Stimulated activated CD8-positive, alpha-beta memory T cell treated with anti-CD3 and anti-CD28 coated beads, Interleukin-15, amount 100 ng/mL, for 4 hours (primary cell): ENCODE results near the gene VEZT.

Source experiments
- DNase-seq, 2 donors: peaks; one replicate each; pipeline ENCODE4 v3.0.0-alpha.2; 2020; ENCODE audit warnings: low read depth in 2 of 2

Gene VEZT

DNA sequence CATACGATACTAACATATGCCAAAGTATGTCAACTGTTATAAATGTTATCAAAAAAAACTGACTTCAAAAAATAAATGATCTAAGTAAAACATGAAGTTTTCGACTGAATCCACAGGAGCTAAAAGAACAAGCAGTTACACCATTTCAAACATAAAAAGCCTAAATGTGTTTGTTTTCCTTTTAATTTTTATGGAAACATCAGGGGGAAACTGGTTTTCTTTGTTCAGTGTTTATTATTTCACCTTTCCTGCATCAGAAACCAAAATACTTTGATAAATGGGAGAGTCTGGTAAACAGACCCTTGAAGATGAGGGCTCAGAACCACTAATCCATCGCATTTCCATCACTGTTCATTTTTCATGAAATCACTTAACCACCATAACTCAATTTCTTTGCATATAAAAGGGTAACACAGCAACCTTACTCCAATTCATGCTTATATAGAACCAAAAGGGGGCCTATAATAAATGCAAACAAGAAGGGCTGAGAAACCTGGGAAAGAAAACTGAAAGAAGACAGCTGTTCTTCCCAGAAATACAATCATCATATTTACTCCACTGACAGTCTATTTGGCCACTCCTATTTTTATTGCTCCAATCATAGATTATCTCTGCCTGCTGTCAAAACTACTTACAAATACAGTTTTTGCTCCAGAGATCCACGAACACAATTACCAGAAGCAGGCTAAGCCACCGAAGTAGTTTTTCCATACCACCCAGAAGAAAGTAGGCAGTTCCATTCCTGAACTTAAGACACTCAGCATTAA, 17.3 kb upstream of the VEZT start:
- no peak for DNase-seq

- no peak for DNase-seq
Measured at GRCh38 chr12:95201056-95201670, 16.4 kb upstream of the VEZT start.

- no peak for DNase-seq
Measured at GRCh38 chr12:95202691-95203486, 14.7 kb upstream of the VEZT start.

GRCh38 chr12:95203487-95204030, 14.0 kb upstream of the VEZT start:
- no peak for DNase-seq

- no peak for DNase-seq
Measured at GRCh38 chr12:95204141-95204866, 13.3 kb upstream of the VEZT start.

GRCh38 chr12:95205016-95205624, 12.5 kb upstream of the VEZT start:
- DNase-seq: no peak

GRCh38 chr12:95205685-95206084, 11.9 kb upstream of the VEZT start:
- DNase-seq: no peak

- DNase-seq: no peak
Measured at GRCh38 chr12:95206916-95207315, 10.7 kb upstream of the VEZT start.

GRCh38 chr12:95207407-95207806, 10.2 kb upstream of the VEZT start:
- DNase-seq: no peak

- no peak for DNase-seq
Measured at GRCh38 chr12:95208678-95209077, 8.9 kb upstream of the VEZT start.

DNA sequence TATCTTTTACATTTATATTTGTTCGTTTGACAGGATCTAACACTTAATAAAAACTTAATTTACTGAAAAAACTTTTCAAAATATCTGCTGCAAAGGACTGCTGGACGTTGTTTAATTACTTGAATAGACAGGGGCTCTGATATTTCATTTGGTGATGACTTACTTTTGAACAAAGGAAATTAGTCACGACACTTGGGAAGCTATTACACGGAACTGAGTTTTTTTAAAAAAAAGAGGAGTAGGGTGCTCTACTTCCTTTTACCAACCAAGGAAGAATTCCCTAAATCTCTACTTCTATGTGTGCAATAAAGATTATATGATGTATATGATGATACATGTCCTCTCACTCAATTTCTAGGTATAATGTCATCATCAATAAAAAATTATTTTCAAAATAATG, 5.0 kb upstream of the VEZT start:
- no peak for DNase-seq

GRCh38 chr12:95213119-95213518, 4.5 kb upstream of the VEZT start:
- no peak for DNase-seq

DNA sequence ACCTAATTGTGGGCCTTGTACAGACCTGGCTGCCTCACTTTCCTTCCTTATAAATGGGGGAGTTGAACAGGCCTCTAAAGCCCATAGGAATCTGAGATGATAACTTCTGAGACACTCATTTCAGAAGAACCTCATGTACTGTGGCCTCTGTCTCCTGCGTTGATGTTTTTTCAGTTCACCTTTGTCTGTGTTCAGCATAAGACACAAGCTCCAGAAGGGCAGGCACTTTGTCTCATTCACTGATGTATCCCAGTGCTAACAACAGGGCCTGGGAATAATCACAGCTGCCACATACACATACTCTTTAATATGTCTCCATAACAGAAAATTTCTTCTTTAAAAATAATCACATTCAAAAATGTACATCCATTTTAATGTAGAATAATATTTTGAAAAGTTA, 3.7 kb upstream of the VEZT start:
- no peak for DNase-seq

GRCh38 chr12:95214466-95214865, 3.1 kb upstream of the VEZT start:
- no peak for DNase-seq

GRCh38 chr12:95215949-95216348, 1.7 kb upstream of the VEZT start:
- DNase-seq: no peak

DNA sequence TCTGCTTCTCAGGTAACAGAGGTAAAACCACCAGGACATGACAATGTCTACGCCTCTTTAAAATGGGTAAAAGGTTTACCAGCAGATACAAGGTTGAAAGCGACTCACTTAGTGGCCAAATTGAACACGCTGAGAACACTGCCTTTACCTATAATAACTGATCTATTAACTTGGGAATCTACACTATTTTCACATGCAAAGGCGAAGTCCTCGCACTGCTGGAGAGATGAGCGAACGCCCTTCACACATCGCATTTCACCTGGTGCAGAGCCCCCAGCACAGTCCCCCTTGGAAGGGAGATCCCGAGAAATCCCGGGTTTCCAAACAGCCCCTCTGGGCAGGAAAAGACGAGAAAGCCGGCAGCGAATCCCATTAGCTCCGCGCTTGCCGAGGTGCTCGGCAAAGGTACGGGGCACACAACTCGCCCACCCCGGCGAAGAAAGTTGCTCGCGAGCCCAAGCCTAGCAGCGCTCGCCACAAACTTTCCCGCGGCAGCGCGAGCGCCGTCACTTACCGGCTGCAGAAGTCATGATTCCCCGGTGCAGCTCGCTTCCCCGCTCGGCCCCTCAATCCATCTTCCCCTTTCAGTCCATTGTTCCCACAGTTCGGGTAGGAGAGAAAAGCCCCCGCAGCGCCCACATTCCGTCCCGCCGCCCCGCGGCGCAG, 763 bp upstream of the VEZT start:
- no peak for DNase-seq

GRCh38 chr12:95218150-95219133, 835 bp downstream of the VEZT start:
- DNase-seq: no peak

GRCh38 chr12:95220190-95220589, 2.6 kb downstream of the VEZT start:
- no peak for DNase-seq

- DNase-seq: no peak
Measured at GRCh38 chr12:95220726-95221125, 3.1 kb downstream of the VEZT start.
